Liver (tissue), 4 donors: ENCODE data around the gene CT45A5. TPM values are rescaled to one million over a fixed set of nuclear protein-coding genes. Genes with fewer than 3 reads are reported as not detected.

Experiments used
- polyA plus RNA-seq, 2 donors: library from polyadenylated mRNA; stranded (reverse) in 1 of 2; unstranded in 1 of 2; fragments of 200-250 nt in 1 of 2; fragments of >200 nt in 1 of 2; fragmentation: Nextera tagmentation in 1 of 2; extraction: Ambion mirVana in 1 of 2; gene quantifications; one replicate each; pipeline versions ENCODE4 v1.2.1 to v1.2.3, GENCODE V29; 2013 to 2015
- total RNA-seq, 2 donors: library from RNA; depleted of rRNA; stranded (reverse); fragments of >200 nt; gene quantifications; one replicate each; pipeline ENCODE4 v1.2.3, GENCODE V29; 2014
- donor health status: healthy.
- donor health status: healthy.
- donor health status: healthy.

Gene CT45A5
- total and polyA plus RNA-seq, 4 donors: not detected

Other genes starting within 250 kb of the CT45A5 start
- gene CT45A1, start 71.9 kb downstream of the CT45A5 start, total RNA-seq: not detected
- gene CT45A1, start 71.9 kb downstream of the CT45A5 start, polyA plus RNA-seq: not detected
- gene CT45A3, start 17.3 kb downstream of the CT45A5 start, total RNA-seq: not detected
- not detected for gene CT45A3, start 17.3 kb downstream of the CT45A5 start, polyA plus RNA-seq
- not detected for gene CT45A6, start 17.3 kb upstream of the CT45A5 start, total RNA-seq
- gene CT45A6, start 17.3 kb upstream of the CT45A5 start, polyA plus RNA-seq: not detected
- not detected for gene CT45A2, start 34.5 kb upstream of the CT45A5 start, total RNA-seq
- gene CT45A2, start 34.5 kb upstream of the CT45A5 start, polyA plus RNA-seq: not detected
- not detected for gene CT45A7, start 51.8 kb upstream of the CT45A5 start, total RNA-seq
- not detected for gene CT45A7, start 51.8 kb upstream of the CT45A5 start, polyA plus RNA-seq
- gene CT45A8, start 69.0 kb upstream of the CT45A5 start, total RNA-seq: not detected
- gene CT45A8, start 69.0 kb upstream of the CT45A5 start, polyA plus RNA-seq: not detected
- not detected for gene CT45A9, start 86.3 kb upstream of the CT45A5 start, total RNA-seq
- gene CT45A9, start 86.3 kb upstream of the CT45A5 start, polyA plus RNA-seq: not detected
- not detected for gene CT45A10, start 107.9 kb upstream of the CT45A5 start, total RNA-seq
- gene CT45A10, start 107.9 kb upstream of the CT45A5 start, polyA plus RNA-seq: not detected
- gene SAGE1, start 108.2 kb upstream of the CT45A5 start, total RNA-seq: under 1 TPM in 1 of 2 donors, not detected in 1; 0.05 TPM
- gene SAGE1, start 108.2 kb upstream of the CT45A5 start, polyA plus RNA-seq: not detected
- 1 to 10 TPM; 3.7 to 4.2 TPM for gene MMGT1, start 188.5 kb upstream of the CT45A5 start, total RNA-seq
- gene MMGT1, start 188.5 kb upstream of the CT45A5 start, polyA plus RNA-seq: 1 to 10 TPM; 3.4 TPM
- gene SLC9A6, start 199.9 kb upstream of the CT45A5 start, total RNA-seq: 1 to 10 TPM; 8.1 to 8.8 TPM
- gene SLC9A6, start 199.9 kb upstream of the CT45A5 start, polyA plus RNA-seq: 1 to 10 TPM; 2.1 to 3.2 TPM